Hepatocyte (in vitro differentiated cells): ENCODE measurements around the gene SEMA5A.

Experiments used
- CTCF ChIP-seq: fragments of 200-600 bp; sonication (generic); IDR thresholded peaks from 2 replicates; pipeline ENCODE4 v1.5.1; 2016; ENCODE audit warnings: antibody characterized with exemption, mild to moderate bottlenecking; ENCODE audit not compliant: poor library complexity
- EZH2 ChIP-seq: fragments of 200-600 bp; sonication (generic); IDR thresholded peaks from 2 replicates; pipeline ENCODE4 v1.6.1; 2016; ENCODE audit warnings: antibody characterized with exemption, mild to moderate bottlenecking, borderline replicate concordance
- EZH2phosphoT487 ChIP-seq: fragments of 200-600 bp; sonication (generic); IDR thresholded peaks from one replicate; pipeline ENCODE4 v1.6.1; 2018; ENCODE audit warnings: antibody characterized with exemption, mild to moderate bottlenecking, low read depth, moderate library complexity; ENCODE audit not compliant: unreplicated experiment, severe bottlenecking

- TF ChIP-seq EZH2 (no peak), CTCF (no peak), EZH2phosphoT487 (no peak)
These were observed 106.2 kb downstream of the SEMA5A start for GRCh38 chr5:9439531-9440292.
